OCI-LY1 (cell line): Measurements from ENCODE around the gene STMP1.

Source experiments
- CTCF ChIP-seq: fragments of 200-600 bp; sonication (generic), shearing (Covaris generic); IDR thresholded peaks from 2 replicates; pipeline ENCODE4 v1.5.1; 2017; ENCODE audit warnings: mild to moderate bottlenecking, antibody characterized with exemption, low read length, moderate library complexity, mixed read lengths
- EZH2 ChIP-seq: fragments of 200-600 bp; sonication (generic), shearing (Covaris generic); IDR thresholded peaks from 2 replicates; pipeline ENCODE4 v1.8.0; 2017; ENCODE audit warnings: borderline replicate concordance, mixed run types, mild to moderate bottlenecking, antibody characterized with exemption, low read length, moderate library complexity, mixed read lengths

- TF ChIP-seq CTCF (no peak), EZH2 (no peak)
Observed at GRCh38 chr7:135659159-135659846, 3.0 kb upstream of the STMP1 start.
